Stimulated activated CD8-positive, alpha-beta memory T cell treated with anti-CD3 and anti-CD28 coated beads, Interleukin-7, amount 100 ng/mL, for 24 hours (primary cell): ENCODE data around the gene TSC22D1.
"Not testable (repeated sequence)": the region's sequence is repeated elsewhere in the genome, so short reads cannot be mapped to it uniquely, and the experiment has no call there.

Experiments used
- DNase-seq: peaks from one replicate; pipeline ENCODE4 v3.0.0-alpha.2; 2020; ENCODE audit warnings: low read depth

Gene TSC22D1

GRCh38 chr13:44504116-44504515, 72.0 kb downstream of the TSC22D1 start:
- no peak for DNase-seq

GRCh38 chr13:44498969-44499368, 77.2 kb downstream of the TSC22D1 start:
- DNase-seq: no peak

GRCh38 chr13:44498502-44498901, 77.6 kb downstream of the TSC22D1 start:
- DNase-seq: no peak

GRCh38 chr13:44497801-44498200, 78.3 kb downstream of the TSC22D1 start:
- DNase-seq: no peak

- DNase-seq: no peak
Measured at GRCh38 chr13:44493213-44493812, 82.8 kb downstream of the TSC22D1 start.

GRCh38 chr13:44489751-44490150, 86.4 kb downstream of the TSC22D1 start:
- DNase-seq: no peak

GRCh38 chr13:44487989-44488388, 88.1 kb downstream of the TSC22D1 start:
- DNase-seq: no peak

- no peak for DNase-seq
Measured at GRCh38 chr13:44484562-44485138, 91.5 kb downstream of the TSC22D1 start.

- no peak for DNase-seq
Measured at GRCh38 chr13:44474122-44474910, 101.8 kb downstream of the TSC22D1 start.

GRCh38 chr13:44471686-44472085, 104.4 kb downstream of the TSC22D1 start:
- no peak for DNase-seq

- no peak for DNase-seq
Measured at GRCh38 chr13:44470638-44471562, 105.2 kb downstream of the TSC22D1 start.

GRCh38 chr13:44468874-44469273, 107.3 kb downstream of the TSC22D1 start:
- DNase-seq: no peak

GRCh38 chr13:44465318-44465717, 110.8 kb downstream of the TSC22D1 start:
- no peak for DNase-seq

- DNase-seq: no peak
Measured at GRCh38 chr13:44464471-44464870, 111.7 kb downstream of the TSC22D1 start.

GRCh38 chr13:44463759-44464158, 112.4 kb downstream of the TSC22D1 start:
- DNase-seq: no peak

GRCh38 chr13:44459674-44460073, 116.5 kb downstream of the TSC22D1 start:
- DNase-seq: no peak

- no peak for DNase-seq
Measured at GRCh38 chr13:44458313-44458975, 117.7 kb downstream of the TSC22D1 start.

- not testable (repeated sequence) for DNase-seq
Measured at GRCh38 chr13:44456212-44456611, 119.9 kb downstream of the TSC22D1 start.

- no peak for DNase-seq
Measured at GRCh38 chr13:44455769-44456168, 120.4 kb downstream of the TSC22D1 start.

- DNase-seq: no peak
Measured at GRCh38 chr13:44453881-44454280, 122.2 kb downstream of the TSC22D1 start.

- DNase-seq: no peak
Measured at GRCh38 chr13:44453069-44453468, 123.1 kb downstream of the TSC22D1 start.

GRCh38 chr13:44452418-44452817, 123.7 kb downstream of the TSC22D1 start:
- DNase-seq: no peak
